Putamen (tissue), 1 donor: ENCODE results near the gene PCBP3.
"Not testable (repeated sequence)": the region's sequence is repeated elsewhere in the genome, so short reads cannot be mapped to it uniquely, and the experiment has no call there.

Source experiments
- DNase-seq: peaks from one replicate; pipeline ENCODE4 v3.0.0-alpha.2; 2016; ENCODE audit warnings: low spot score

Gene PCBP3

GRCh38 chr21:45808663-45809062, 165.1 kb downstream of the PCBP3 start:
- not testable (repeated sequence) for DNase-seq

DNA sequence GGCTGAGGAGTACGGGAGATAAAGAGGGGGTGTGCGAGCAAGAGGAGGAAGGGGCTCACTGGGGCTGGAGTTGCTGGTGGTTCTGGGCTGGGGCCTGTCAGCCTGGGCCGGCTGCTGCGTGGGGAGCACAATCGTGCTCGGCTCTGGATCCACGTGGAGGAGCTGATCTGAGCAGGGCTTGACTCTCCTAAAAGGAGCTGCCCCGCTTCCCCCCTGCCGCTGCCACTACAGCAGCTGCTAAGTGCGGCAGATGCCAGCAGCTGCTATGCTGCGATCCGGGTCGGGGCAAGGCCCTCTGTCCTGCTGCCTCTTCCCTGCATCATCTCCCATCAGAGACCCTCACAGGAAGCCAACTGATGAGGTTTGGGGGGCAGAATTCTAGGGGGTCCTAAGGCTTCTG, 165.9 kb downstream of the PCBP3 start:
- no peak for DNase-seq

DNA sequence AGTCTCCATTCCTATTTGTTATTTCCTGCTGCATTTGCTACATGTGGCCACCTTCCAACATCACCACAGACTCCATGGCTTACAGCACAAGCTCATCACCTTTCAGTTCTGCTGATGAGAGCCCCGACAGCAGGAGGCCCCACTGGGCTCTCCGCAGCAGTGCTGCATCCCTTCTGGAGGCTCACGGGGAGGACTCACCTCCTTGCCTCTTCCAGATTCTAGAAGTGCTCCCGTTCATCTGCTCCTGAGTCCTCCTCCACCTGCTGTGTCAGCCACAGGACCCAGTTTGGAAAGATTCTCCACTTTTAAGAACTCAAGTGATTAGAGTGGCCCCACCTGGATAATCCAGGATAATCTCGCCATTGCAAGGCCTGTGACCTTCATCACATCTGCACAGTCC, 167.6 kb downstream of the PCBP3 start:
- DNase-seq = no peak

- DNase-seq = not testable (repeated sequence)
Measured at GRCh38 chr21:45814210-45814940, 170.8 kb downstream of the PCBP3 start.

- not testable (repeated sequence) for DNase-seq
Measured at GRCh38 chr21:45815781-45816180, 172.3 kb downstream of the PCBP3 start.

GRCh38 chr21:45816794-45817193, 173.3 kb downstream of the PCBP3 start:
- DNase-seq = no peak

DNA sequence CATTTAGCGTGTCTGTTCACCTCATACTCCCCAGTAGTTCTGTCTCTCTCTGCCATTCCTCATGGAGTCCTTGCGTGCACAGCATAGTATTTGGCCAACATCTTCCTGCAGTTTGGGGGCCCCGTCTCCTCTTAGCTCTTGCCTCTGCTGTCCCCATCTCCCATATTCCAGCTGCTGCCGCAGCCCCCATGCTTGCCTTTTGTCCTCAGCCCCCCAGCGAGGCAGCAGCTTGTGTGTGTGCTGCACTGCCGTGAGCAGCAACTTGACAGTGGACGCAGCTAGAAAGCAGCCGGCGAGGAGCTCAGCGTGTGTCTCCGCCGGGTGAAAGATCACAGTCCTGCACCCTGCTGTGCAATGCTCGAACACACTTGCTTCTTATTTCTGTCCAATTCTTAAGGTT, 173.8 kb downstream of the PCBP3 start:
- DNase-seq = no peak

DNA sequence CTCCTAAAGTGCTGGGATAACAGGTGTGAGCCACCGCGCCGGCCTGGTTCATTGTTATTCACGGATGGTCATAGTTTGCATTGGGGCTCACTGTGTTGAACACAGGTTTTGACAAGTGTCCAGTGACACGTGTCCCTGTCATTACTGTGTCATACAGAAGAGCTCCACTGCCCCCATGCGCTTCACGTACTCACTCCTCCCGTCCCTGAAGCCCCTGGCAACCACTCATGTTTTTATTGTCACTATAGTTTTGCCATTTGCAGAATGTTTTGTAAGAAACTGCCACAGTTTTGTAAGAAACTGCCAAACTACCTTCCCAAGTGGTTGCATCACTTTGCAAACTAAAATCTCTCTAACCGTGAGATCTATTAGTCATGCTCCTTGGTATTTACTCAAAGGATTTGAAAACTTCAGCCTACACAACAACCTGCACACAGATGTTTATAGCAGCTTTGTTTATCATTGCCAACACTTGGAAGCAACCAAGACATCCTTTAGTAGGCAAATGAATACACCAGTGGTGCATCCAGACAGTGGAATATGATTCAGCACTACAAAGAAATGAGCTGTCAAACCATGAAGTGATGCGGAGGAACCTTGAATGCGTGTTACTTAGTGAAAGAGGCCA, 174.9 kb downstream of the PCBP3 start:
- no peak for DNase-seq

GRCh38 chr21:45818904-45819285, 175.4 kb downstream of the PCBP3 start:
- DNase-seq = peak; percentile 52

GRCh38 chr21:45819478-45820170, 176.1 kb downstream of the PCBP3 start:
- no peak for DNase-seq

DNA sequence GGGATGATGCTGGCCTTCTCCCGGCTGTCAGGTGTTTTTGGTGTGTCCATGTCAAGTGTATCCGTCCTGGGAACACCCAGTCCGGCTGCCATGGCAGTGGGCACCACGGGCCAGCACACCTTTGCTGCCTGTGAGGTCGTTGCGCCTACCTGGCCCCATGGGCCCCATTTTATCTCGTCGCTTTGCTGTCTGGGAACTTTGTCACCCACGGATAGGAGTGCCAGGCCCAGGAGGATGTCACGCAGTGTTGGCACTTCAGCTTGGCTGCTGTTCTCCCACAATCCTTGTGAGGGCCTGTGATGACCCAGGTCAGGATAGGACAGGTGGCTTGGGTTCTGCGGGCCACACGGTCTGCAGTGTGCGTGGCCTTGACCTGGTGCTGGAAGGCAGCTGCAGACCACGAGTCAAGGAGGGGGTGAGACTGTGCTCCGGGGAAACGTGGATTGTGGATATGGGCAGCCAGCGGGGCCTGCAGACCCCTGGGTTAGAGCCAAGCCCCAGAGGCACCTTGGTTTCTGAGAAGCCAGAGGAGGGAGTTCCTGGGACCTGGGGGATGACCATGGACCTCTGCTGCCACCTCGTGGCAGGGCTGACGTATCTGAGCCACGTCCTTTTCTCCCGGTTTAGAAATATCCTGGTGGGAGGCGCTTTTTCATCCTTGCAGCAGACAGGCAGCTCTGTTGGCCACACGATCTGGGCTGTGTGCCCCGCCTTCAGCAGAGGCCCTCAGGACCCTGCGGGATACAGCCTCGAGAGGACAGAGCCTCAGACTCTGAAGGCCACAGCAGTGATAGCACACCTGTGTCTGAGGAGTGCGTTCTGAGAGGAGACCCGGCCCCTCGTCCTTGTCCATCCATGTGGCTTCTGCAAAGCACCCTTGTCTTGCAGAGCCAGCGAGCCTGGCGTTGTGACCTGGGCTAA, 176.9 kb downstream of the PCBP3 start:
- peak; percentile 67 for DNase-seq

DNA sequence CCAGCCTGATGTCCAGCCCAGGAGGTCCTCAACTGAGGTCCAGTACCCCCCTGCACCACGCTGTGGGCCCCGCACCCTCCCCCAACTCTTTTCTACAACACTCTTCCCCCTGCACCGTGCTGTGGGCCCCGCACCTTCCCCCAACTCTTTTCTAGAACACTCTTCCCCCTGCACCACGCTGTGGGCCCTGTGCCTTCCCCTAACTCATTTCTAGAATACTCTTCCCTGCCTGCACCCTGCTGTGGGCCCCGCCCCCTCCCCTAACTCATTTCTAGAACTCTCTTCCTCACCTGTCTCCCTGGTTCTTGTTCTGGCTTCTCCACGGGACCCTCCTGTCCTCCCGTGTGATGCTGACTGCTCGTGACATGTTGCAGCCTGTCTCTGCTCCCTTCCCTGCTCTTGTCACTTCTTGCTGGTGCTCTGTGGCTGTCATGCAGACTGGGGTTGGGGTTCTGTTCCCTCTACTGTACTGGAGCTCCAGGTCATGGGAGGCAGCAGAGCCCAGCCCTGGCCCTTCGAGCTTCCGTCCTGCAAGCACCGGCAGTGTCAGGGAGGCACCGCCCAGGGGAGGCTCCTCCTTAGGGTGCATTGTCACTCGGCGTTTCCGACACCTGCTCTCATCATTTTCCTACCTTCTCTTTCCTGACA, 177.9 kb downstream of the PCBP3 start:
- no peak for DNase-seq

DNA sequence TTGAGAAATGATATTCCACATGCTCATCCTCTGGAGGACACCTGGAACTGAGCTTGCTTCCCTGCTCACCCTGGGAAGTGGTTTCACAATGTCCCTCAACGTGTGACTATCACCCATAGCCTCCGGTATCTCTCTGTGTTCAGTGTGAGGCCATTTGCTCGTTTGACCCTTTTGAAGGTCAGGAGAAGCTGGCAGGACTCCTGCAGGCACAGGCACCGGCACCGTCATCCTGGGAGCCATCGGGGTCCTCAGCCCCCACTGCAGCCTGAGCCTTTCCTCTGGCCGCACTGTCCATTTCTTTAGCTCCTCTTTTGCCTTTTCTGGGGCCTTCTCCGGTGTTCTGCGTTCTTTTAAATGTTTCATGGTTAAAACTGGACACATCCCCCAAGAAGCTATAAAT, 178.5 kb downstream of the PCBP3 start:
- no peak for DNase-seq

- no peak for DNase-seq
Measured at GRCh38 chr21:45822429-45823099, 179.0 kb downstream of the PCBP3 start.

GRCh38 chr21:45823100-45823681, 179.7 kb downstream of the PCBP3 start:
- DNase-seq = no peak

DNA sequence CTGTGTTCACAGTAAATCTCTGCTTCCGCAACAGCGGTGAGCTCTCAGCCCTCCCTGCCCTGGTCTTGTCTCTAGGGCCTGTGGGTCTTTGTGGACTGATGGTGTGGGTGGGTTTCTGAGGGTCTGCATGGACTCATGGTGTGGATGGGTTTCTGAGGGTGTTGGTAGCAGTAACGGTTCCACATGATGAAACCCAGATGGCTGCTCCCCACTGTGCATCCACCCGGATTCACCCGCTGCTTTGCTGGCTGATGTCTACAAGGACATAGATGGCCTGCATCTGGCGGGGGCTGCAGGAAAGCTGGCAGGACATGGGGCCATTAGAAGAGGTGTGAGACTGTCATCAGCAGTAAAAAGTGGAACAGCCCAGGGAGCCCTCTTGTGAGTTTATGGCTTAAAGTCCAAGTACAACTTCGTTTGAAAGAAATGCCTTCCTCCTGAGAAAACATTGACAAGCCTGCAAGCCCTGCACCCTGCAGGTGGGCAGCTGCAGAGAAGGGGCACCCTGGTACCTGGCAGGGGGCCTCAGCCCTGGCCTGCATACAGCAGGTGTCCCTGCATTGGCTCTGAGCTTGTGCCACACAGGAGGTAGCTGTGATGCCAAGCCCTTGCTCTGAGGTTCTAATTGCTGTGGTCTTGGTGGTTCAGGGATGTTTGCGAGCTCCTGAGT, 181.2 kb downstream of the PCBP3 start:
- no peak for DNase-seq

- no peak for DNase-seq
Measured at GRCh38 chr21:45825219-45825618, 181.7 kb downstream of the PCBP3 start.

DNA sequence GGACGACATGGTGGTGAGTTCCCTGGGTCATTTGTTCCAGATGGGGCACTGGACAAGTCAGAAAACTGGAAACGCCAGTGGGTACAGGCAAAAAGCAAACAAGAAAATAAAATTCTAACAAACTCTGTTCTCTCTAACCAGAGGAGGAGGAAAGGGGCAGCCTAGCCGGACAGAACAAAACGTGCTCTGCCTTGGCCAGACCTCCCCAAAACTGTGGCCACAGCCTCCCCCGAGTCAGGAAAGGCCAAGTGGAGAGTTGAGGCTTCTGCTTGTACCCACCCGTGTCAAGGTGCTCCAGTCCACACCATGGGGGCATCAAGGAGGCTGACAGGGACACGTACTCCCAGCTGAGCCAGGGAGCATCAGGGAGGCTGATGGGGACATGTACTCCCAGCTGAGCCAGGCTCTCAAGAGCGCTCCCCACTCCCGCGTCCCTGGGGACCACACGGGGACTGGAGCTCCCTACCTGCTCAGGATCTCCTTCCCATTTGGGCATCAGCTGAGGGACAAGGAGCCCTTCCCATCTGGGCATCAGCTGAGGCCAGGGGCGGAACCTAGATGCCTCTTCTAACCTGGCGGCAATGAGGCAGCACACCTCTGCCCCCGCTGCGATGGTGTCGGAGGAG, 183.3 kb downstream of the PCBP3 start:
- DNase-seq = no peak

GRCh38 chr21:45827302-45827692, 183.8 kb downstream of the PCBP3 start:
- DNase-seq = no peak
